RWPE1 (cell line): ENCODE measurements around the gene JCAD.

ENCODE experiments used
- CTCF ChIA-PET: fragments of 350-600 bp; sonication (Branson Sonifier 250); formaldehyde crosslinking; extraction: SDS; loops from one replicate; lab custom pipeline; 2021; lab: Yijun Ruan, JAX
- POLR2A ChIA-PET: fragments of 400-600 bp; formaldehyde crosslinking; extraction: SDS; loops from one replicate; lab custom pipeline; 2020; ENCODE audit warnings: antibody characterized with exemption; ENCODE audit not compliant: low non-redundant PET; lab: Yijun Ruan, JAX
- DNase-seq: peaks from one replicate; pipeline ENCODE4 v3.0.0; 2012; ENCODE audit warnings: low spot score
- H3K27ac ChIP-seq: fragments of 450-650 bp; 2 replicates; pipeline ENCODE4 v1.5.1; 2017
- CTCF ChIP-seq: fragments of 450-650 bp; conservative IDR thresholded peaks from 2 replicates; pipeline ENCODE4 v1.5.1; 2017; ENCODE audit warnings: low read depth, mild to moderate bottlenecking

JCAD gene

GRCh38 chr10:30050411-30050810, 9.0 kb downstream of the JCAD start:
- CTCF ChIA-PET, result no interaction called here
- TF ChIP-seq CTCF, result no peak
- POLR2A ChIA-PET, result no interaction called here
- DNase-seq, result no peak
- H3K27ac ChIP-seq, result no peak overlapping the region

- no peak overlapping the region for H3K27ac ChIP-seq
- no peak for DNase-seq
- TF ChIP-seq CTCF, result no peak
- CTCF ChIA-PET, result interaction anchor here (0.5 to 0.6 kb wide), 2 partner anchors 21 to 49 kb away, joined by 3 to 5 read pairs; no protein-coding TSS in a partner anchor
- POLR2A ChIA-PET, result no interaction called here
Measured at GRCh38 chr10:30048768-30049517, 10.4 kb downstream of the JCAD start.

- CTCF ChIA-PET, result no interaction called here
- POLR2A ChIA-PET, result no interaction called here
- no peak for DNase-seq
- H3K27ac ChIP-seq, result no peak overlapping the region
- no peak for TF ChIP-seq CTCF
Measured at GRCh38 chr10:30047924-30048531, 11.4 kb downstream of the JCAD start.

GRCh38 chr10:30047430-30047829, 12.0 kb downstream of the JCAD start:
- ChIA-PET CTCF (no interaction called here), POLR2A (no interaction called here)
- H3K27ac ChIP-seq, result no peak overlapping the region
- DNase-seq, result no peak
- TF ChIP-seq CTCF, result no peak

GRCh38 chr10:30046476-30046875, 12.9 kb downstream of the JCAD start:
- no peak overlapping the region for H3K27ac ChIP-seq

GRCh38 chr10:30045961-30046360, 13.4 kb downstream of the JCAD start:
- ChIA-PET CTCF (no interaction called here), POLR2A (no interaction called here)
- no peak for DNase-seq
- no peak for TF ChIP-seq CTCF
- H3K27ac ChIP-seq, result no peak overlapping the region

More at GRCh38 chr10:30046476-30046875, 12.9 kb downstream of the JCAD start:
- DNase-seq, result no peak
- ChIA-PET POLR2A (no interaction called here), CTCF (no interaction called here)
- TF ChIP-seq CTCF, result no peak
